NCI-H2107 treated with DMSO at 0.1 percent for 48 hours (cell line): Measurements from ENCODE around the gene UPP1.
"Not testable (repeated sequence)": the region's sequence is repeated elsewhere in the genome, so short reads cannot be mapped to it uniquely, and the experiment has no call there.

Source experiments
- DNase-seq: peaks from one replicate; lab custom pipeline; 2025; ENCODE audit not compliant: unreplicated experiment; lab: John Stamatoyannopoulos, UW

The UPP1 gene

GRCh38 chr7:48089046-48090003 is at the start of gene UPP1:
TSS of gene UPP1 (plus strand) at chr7:48089265. CDS start at chr7:48094784, 5,519 bp downstream.
- no peak for DNase-seq

GRCh38 chr7:48040944-48041652 is 48.0 kb upstream of the UPP1 start:
- no peak for DNase-seq

GRCh38 chr7:48041653-48041970 is 47.5 kb upstream of the UPP1 start:
- DNase-seq = no peak

- DNase-seq = no peak
Observed at GRCh38 chr7:48042216-48042615, 46.8 kb upstream of the UPP1 start.

- DNase-seq = no peak
Observed at GRCh38 chr7:48042636-48043035, 46.4 kb upstream of the UPP1 start.

GRCh38 chr7:48045195-48045765 is 43.8 kb upstream of the UPP1 start:
- DNase-seq = no peak

- DNase-seq = no peak
Observed at GRCh38 chr7:48046458-48046857, 42.6 kb upstream of the UPP1 start.

GRCh38 chr7:48048113-48048512 is 41.0 kb upstream of the UPP1 start:
- DNase-seq = no peak

- DNase-seq = no peak
Observed at GRCh38 chr7:48049850-48050249, 39.2 kb upstream of the UPP1 start.

GRCh38 chr7:48052748-48053147 is 36.3 kb upstream of the UPP1 start:
- no peak for DNase-seq

- no peak for DNase-seq
Observed at GRCh38 chr7:48053736-48054135, 35.3 kb upstream of the UPP1 start.

- DNase-seq = no peak
Observed at GRCh38 chr7:48058990-48059389, 30.1 kb upstream of the UPP1 start.

- no peak for DNase-seq
Observed at GRCh38 chr7:48059706-48060105, 29.4 kb upstream of the UPP1 start.

- DNase-seq = no peak
Observed at GRCh38 chr7:48063985-48064384, 25.1 kb upstream of the UPP1 start.

GRCh38 chr7:48067475-48067874 is 21.6 kb upstream of the UPP1 start:
- DNase-seq = no peak

- DNase-seq = no peak
Observed at GRCh38 chr7:48074204-48074654, 14.8 kb upstream of the UPP1 start.

GRCh38 chr7:48077423-48077822 is 11.6 kb upstream of the UPP1 start:
- DNase-seq = no peak

- DNase-seq = peak; percentile 3
Observed at GRCh38 chr7:48078470-48078869, 10.6 kb upstream of the UPP1 start.

GRCh38 chr7:48082378-48082777 is 6.7 kb upstream of the UPP1 start:
- not testable (repeated sequence) for DNase-seq

- no peak for DNase-seq
Observed at GRCh38 chr7:48083114-48083830, 5.8 kb upstream of the UPP1 start.

- no peak for DNase-seq
Observed at GRCh38 chr7:48084727-48085432, 4.2 kb upstream of the UPP1 start.
